ENCODE results near the gene SLC34A3.

SLC34A3 gene

DNA sequence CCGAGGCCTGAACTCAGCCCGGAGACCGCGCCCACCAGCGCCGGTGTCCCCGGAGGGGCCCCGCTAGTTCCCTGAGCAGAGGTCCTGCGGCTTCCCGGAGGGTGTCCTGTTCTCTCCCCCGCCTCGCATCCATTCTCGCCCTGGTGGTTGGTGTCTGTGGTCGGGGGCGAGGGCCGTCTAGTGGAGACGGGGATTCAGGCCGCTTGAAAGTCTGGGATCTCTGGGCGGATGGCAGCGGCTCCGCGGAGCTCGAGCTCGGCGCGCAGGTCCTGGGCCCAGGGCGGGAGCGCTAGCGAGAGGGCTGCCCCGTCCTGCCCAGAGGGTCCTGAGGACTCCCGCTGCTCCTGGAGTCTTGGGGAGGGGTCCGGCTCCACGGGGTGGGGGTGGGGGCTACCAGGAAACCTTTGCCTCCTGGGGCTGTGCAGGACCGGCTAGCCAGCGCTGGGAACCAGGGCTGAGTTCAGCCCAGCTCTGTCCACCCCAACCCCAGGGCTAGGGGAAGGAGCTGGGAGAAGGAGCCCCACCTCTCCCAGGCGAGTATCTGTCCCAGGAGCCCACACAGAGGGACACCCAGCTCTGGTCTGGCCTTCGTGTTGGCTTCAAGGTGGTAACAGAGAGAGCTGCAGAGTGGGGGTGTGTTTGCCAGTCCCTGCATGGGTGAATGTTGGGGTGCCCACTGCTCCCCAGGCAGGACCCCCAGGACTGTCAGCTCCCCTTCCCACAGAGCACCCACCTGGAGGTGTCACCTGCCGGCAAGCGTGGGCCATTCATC is 50.8 kb downstream of the SLC34A3 start:
- H3K4me3 ChIP-seq (ENCODE audit: low read depth, low read length), result no peak overlapping the region
- no peak for DNase-seq (ENCODE audit: low read depth)
- no peak for TF ChIP-seq CTCF (IDR thresholded peaks at IDR 0.05; ENCODE audit: low read depth, low read length, missing control alignments)

All from GM12864 (cell line).